GM12864 (cell line): ENCODE data around the gene COA1.
"Not testable (repeated sequence)": the region's sequence is repeated elsewhere in the genome, so short reads cannot be mapped to it uniquely, and the experiment has no call there.

Experiments
- DNase-seq: peaks from one replicate; pipeline ENCODE4 v3.0.0-alpha.2; 2011; ENCODE audit warnings: low read depth
- H3K4me3 ChIP-seq: 2 replicates; pipeline ENCODE4 v1.5.1; 2011; ENCODE audit warnings: mild to moderate bottlenecking, low read depth, low read length, control low read depth
- CTCF ChIP-seq: IDR thresholded peaks from 2 replicates; pipeline ENCODE4 v1.5.1; 2011; ENCODE audit warnings: low read depth, mild to moderate bottlenecking, moderate library complexity, low read length, control low read depth, inconsistent platforms; ENCODE audit errors: missing control alignments

COA1 gene

GRCh38 chr7:43723007-43723341, 6.3 kb downstream of the COA1 start:
- DNase-seq = no peak
- no peak overlapping the region for H3K4me3 ChIP-seq
- no peak for TF ChIP-seq CTCF

- peak; percentile 41 for TF ChIP-seq CTCF
- DNase-seq = no peak
These were observed 8.0 kb downstream of the COA1 start for GRCh38 chr7:43721193-43721806.

GRCh38 chr7:43716598-43716997, 12.7 kb downstream of the COA1 start:
- TF ChIP-seq CTCF = no peak
- H3K4me3 ChIP-seq = no peak overlapping the region
- DNase-seq = no peak

More at GRCh38 chr7:43721193-43721806, 8.0 kb downstream of the COA1 start:
- H3K4me3 ChIP-seq = no peak overlapping the region

- not testable (repeated sequence) for H3K4me3 ChIP-seq, DNase-seq
These were observed 13.4 kb downstream of the COA1 start for GRCh38 chr7:43715966-43716365.

- no peak for TF ChIP-seq CTCF
- H3K4me3 ChIP-seq = no peak overlapping the region
- DNase-seq = no peak
These were observed 17.8 kb downstream of the COA1 start for GRCh38 chr7:43711503-43711902.

GRCh38 chr7:43708055-43708454, 21.3 kb downstream of the COA1 start:
- H3K4me3 ChIP-seq, DNase-seq: not testable (repeated sequence)

GRCh38 chr7:43703573-43703972, 25.8 kb downstream of the COA1 start:
- no peak for DNase-seq
- TF ChIP-seq CTCF = no peak
- no peak overlapping the region for H3K4me3 ChIP-seq

- no peak for DNase-seq
- no peak overlapping the region for H3K4me3 ChIP-seq
- no peak for TF ChIP-seq CTCF
These were observed 26.3 kb downstream of the COA1 start for GRCh38 chr7:43702974-43703373.
